ENCODE data around the gene MAGI3. TPM values are rescaled to one million over a fixed set of nuclear protein-coding genes. Genes with fewer than 3 reads are reported as not detected.

The MAGI3 gene
- total and polyA plus RNA-seq, 2 donors (not counting 1 experiment from before 2014, with no cell fraction given), result 5.1 to 9.2 TPM

GRCh38 chr1:113439277-113439670 lies 49.0 kb downstream of the MAGI3 start:
- Histone ChIP-seq H3K9me3 (ENCODE audit: control insufficient read depth, insufficient read depth, low read depth, low read length) (no peaks in the 10 kb centered on the region), H3K9ac (ENCODE audit: insufficient read depth, low read length) (no peak overlapping the region), H3K4me3 (replicated peaks in 1 of 4; ENCODE audit: control extremely low read depth in 1 of 4, insufficient read depth in 1 of 4, low read depth in 3 of 4, low read length in 4 of 4) (no peak overlapping the region), H2AFZ (ENCODE audit: low read length) (no peak overlapping the region), H3K36me3 (ENCODE audit: control insufficient read depth, insufficient read depth, low read length) (no peaks in the 10 kb centered on the region), H3K79me2 (ENCODE audit: control insufficient read depth, insufficient read depth, low read length) (no peaks in the 10 kb centered on the region), H3K27me3 (ENCODE audit: control insufficient read depth, insufficient read depth, low read length) (no peaks in the 10 kb centered on the region), H3K4me1 (ENCODE audit: control insufficient read depth, extremely low read depth, insufficient read depth, low read length) (no peaks in the 10 kb centered on the region), H3K27ac (ENCODE audit: insufficient read depth, low read length) (no peak overlapping the region), H4K20me1 (ENCODE audit: control insufficient read depth, extremely low read depth, insufficient read depth, low read length) (no peaks in the 10 kb centered on the region), H3K4me2 (ENCODE audit: extremely low read depth, insufficient read depth, low read length) (no peak overlapping the region)
- no peak for DNase-seq (ENCODE audit: low read depth in 2 of 2)
- TF ChIP-seq, protein P1, sequence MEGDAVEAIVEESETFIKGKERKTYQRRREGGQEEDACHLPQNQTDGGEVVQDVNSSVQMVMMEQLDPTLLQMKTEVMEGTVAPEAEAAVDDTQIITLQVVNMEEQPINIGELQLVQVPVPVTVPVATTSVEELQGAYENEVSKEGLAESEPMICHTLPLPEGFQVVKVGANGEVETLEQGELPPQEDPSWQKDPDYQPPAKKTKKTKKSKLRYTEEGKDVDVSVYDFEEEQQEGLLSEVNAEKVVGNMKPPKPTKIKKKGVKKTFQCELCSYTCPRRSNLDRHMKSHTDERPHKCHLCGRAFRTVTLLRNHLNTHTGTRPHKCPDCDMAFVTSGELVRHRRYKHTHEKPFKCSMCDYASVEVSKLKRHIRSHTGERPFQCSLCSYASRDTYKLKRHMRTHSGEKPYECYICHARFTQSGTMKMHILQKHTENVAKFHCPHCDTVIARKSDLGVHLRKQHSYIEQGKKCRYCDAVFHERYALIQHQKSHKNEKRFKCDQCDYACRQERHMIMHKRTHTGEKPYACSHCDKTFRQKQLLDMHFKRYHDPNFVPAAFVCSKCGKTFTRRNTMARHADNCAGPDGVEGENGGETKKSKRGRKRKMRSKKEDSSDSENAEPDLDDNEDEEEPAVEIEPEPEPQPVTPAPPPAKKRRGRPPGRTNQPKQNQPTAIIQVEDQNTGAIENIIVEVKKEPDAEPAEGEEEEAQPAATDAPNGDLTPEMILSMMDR (conservative IDR thresholded peaks at IDR 0.05 in 1 of 2, IDR thresholded peaks at IDR 0.05 in 1 of 2; ENCODE audit: low read depth in 1 of 2, low read length in 2 of 2), result no peak
- no peak for TF ChIP-seq EZH2 (IDR thresholded peaks at IDR 0.05; ENCODE audit: low read length, missing control alignments)

GRCh38 chr1:113442131-113442530 lies 51.8 kb downstream of the MAGI3 start:
- no peaks in the 10 kb centered on the region for H3K27me3 ChIP-seq (ENCODE audit: control insufficient read depth, insufficient read depth, low read length)
- TF ChIP-seq, protein P1 (conservative IDR thresholded peaks at IDR 0.05 in 1 of 2, IDR thresholded peaks at IDR 0.05 in 1 of 2; ENCODE audit: low read depth in 1 of 2, low read length in 2 of 2), result no peak
- TF ChIP-seq EZH2 (IDR thresholded peaks at IDR 0.05; ENCODE audit: low read length, missing control alignments), result no peak
- H3K4me1 ChIP-seq (ENCODE audit: control insufficient read depth, extremely low read depth, insufficient read depth, low read length), result no peaks in the 10 kb centered on the region
- no peaks in the 10 kb centered on the region for H3K36me3 ChIP-seq (ENCODE audit: control insufficient read depth, insufficient read depth, low read length)
- no peaks in the 10 kb centered on the region for H3K79me2 ChIP-seq (ENCODE audit: control insufficient read depth, insufficient read depth, low read length)
- no peaks in the 10 kb centered on the region for H4K20me1 ChIP-seq (ENCODE audit: control insufficient read depth, extremely low read depth, insufficient read depth, low read length)
- no peak overlapping the region for H3K4me3 ChIP-seq (replicated peaks in 1 of 4; ENCODE audit: control extremely low read depth in 1 of 4, insufficient read depth in 1 of 4, low read depth in 3 of 4, low read length in 4 of 4)
- no peak overlapping the region for H3K27ac ChIP-seq (ENCODE audit: insufficient read depth, low read length)
- no peak overlapping the region for H3K4me2 ChIP-seq (ENCODE audit: extremely low read depth, insufficient read depth, low read length)
- no peaks in the 10 kb centered on the region for H3K9me3 ChIP-seq (ENCODE audit: control insufficient read depth, insufficient read depth, low read depth, low read length)
- H3K9ac ChIP-seq (ENCODE audit: insufficient read depth, low read length), result no peak overlapping the region
- no peak for DNase-seq (ENCODE audit: low read depth in 2 of 2)
- no peak overlapping the region for H2AFZ ChIP-seq (ENCODE audit: low read length)

DNA sequence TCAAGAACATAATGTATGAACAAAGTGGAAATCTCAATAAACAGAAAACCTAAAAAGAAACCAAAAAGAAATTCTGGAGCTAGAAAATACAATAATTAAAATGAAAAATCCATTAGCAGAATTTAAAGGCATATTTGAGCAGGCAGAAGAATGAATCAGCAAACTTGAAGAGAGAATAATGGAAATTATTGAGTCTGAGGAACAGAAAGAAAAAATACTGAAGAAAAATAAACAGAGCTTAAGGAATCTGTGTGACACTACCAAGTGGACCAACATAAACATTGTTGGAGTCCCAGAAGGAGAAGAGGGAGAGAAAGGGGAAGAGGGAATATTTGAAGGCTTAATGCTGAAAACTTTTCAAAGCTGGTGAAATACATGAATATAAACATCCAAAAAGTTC lies 54.5 kb downstream of the MAGI3 start:
- Histone ChIP-seq H3K27ac (ENCODE audit: insufficient read depth, low read length) (no peak overlapping the region), H3K4me2 (ENCODE audit: extremely low read depth, insufficient read depth, low read length) (no peak overlapping the region), H4K20me1 (ENCODE audit: control insufficient read depth, extremely low read depth, insufficient read depth, low read length) (no peaks in the 10 kb centered on the region), H3K9ac (ENCODE audit: insufficient read depth, low read length) (no peak overlapping the region), H3K27me3 (ENCODE audit: control insufficient read depth, insufficient read depth, low read length) (no peaks in the 10 kb centered on the region), H3K36me3 (ENCODE audit: control insufficient read depth, insufficient read depth, low read length) (no peaks in the 10 kb centered on the region), H3K79me2 (ENCODE audit: control insufficient read depth, insufficient read depth, low read length) (no peaks in the 10 kb centered on the region), H2AFZ (ENCODE audit: low read length) (no peak overlapping the region), H3K9me3 (ENCODE audit: control insufficient read depth, insufficient read depth, low read depth, low read length) (no peaks in the 10 kb centered on the region), H3K4me3 (replicated peaks in 1 of 4; ENCODE audit: control extremely low read depth in 1 of 4, insufficient read depth in 1 of 4, low read depth in 3 of 4, low read length in 4 of 4) (no peak overlapping the region), H3K4me1 (ENCODE audit: control insufficient read depth, extremely low read depth, insufficient read depth, low read length) (no peaks in the 10 kb centered on the region)
- DNase-seq (ENCODE audit: low read depth in 2 of 2), result no peak
- TF ChIP-seq EZH2 (IDR thresholded peaks at IDR 0.05; ENCODE audit: low read length, missing control alignments), result no peak
- TF ChIP-seq, protein P1 (conservative IDR thresholded peaks at IDR 0.05 in 1 of 2, IDR thresholded peaks at IDR 0.05 in 1 of 2; ENCODE audit: low read depth in 1 of 2, low read length in 2 of 2), result no peak
